T1000 (cell line): ENCODE data around the gene GCDH.
A peak's percentile ranks its signal among the peaks of the same experiment; 100 is the strongest.
"Not testable (repeated sequence)": the region's sequence is repeated elsewhere in the genome, so short reads cannot be mapped to it uniquely, and the experiment has no call there.

Experiments
- DNase-seq: peaks from one replicate; lab custom pipeline; 2025; ENCODE audit warnings: mixed read lengths; lab: John Stamatoyannopoulos, UW

The GCDH gene

DNA sequence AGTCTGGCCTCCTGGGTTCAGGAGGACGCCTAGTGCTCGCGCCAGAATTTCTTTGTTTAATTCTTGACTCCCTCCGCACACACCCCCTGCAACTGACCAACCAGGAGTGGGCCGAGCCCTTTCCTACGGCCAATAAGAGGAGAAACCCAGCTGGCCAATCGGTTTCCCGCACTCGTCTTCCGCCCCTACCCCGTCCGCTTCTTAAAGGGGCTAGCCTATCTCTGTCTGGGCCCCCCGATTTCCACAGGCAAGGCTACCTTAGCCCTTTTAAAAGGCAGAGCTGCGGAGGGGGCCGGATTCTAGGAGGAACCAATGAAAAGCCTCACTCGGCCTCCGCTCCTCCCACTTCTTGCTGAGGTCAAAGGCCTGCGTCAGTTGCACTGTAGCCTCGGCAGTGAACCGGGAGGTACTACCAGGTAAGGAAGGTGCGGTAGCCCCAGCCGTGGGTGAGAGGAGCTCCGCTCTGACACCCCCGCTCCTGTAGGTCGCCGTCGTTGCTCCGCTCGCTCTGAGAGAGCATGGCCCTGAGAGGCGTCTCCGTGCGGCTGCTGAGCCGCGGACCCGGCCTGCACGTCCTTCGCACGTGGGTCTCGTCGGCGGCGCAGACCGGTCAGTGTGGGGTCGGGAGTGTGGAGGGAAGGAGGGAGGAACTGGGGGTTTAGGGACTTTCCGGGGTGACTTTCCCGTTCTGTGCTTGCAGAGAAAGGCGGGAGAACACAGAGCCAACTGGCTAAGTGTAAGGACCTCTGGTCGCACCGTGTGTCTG, at the start of gene GCDH:
TSS of gene GCDH (plus strand) at position 374 of the 766 bp plus-strand sequence. CDS start at position 519, 145 bp downstream.
- DNase-seq = peak; percentile 94

GRCh38 chr19:12842511-12842910, 48.4 kb upstream of the GCDH start:
- no peak for DNase-seq

GRCh38 chr19:12843328-12843727, 47.6 kb upstream of the GCDH start:
- DNase-seq = no peak

DNA sequence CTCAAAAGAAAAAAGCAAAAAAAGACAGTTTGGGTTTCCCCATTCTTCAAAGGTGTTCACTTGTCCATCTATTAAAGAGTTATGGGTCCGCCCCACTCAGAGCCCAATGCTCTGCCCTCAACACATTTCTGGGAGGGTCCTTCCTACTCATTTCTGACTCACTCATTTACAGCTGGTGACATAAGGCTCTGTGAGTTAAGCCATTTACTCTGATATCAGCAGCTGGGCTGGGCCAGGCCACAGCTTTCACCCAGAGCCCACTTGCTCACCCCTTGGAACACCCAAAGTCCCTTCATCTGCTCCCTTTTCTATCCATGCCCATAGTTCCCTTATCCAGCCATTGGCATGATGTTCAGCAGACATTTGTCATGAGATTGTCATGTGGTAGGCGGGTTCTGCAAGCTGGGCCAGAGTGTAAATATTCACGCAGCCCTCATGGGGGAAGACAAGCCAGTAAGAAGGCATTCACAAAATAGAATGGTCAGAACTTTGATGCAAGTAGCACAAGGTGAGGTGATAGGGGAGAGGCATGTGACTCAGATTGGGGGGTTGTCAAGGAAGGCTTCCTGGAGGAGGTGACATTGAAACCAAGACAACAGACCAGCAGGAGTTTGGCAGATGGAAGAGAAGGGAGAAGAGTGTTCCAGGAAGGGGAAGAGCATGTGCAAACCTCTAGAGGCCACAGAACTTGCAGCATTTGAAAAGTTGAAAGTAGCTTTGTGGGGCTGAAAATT, 46.8 kb upstream of the GCDH start:
- DNase-seq = no peak

- DNase-seq = not testable (repeated sequence)
Measured at GRCh38 chr19:12846613-12847012, 44.3 kb upstream of the GCDH start.

GRCh38 chr19:12847159-12848139, 43.5 kb upstream of the GCDH start:
- peak; percentile 86 for DNase-seq

DNA sequence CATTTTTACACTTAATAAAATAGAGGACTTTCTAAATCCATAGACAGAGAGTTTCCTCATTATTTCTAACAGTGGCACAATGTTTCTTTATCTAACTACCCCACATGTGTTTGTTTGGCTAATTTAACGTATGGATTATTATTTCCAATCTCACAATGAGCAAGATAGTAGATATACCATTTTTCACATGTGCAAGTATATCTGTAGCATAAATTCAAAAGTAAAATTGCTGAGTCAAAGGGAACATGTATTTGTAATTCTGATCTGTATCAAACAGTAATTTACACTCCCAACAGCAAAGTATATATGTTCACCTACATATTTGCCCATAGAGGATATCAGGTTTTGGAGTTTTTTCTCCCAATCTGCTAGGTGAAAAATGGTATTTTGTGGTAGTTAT, 34.3 kb upstream of the GCDH start:
- DNase-seq = no peak

GRCh38 chr19:12858041-12858928, 32.7 kb upstream of the GCDH start:
- DNase-seq = no peak

DNA sequence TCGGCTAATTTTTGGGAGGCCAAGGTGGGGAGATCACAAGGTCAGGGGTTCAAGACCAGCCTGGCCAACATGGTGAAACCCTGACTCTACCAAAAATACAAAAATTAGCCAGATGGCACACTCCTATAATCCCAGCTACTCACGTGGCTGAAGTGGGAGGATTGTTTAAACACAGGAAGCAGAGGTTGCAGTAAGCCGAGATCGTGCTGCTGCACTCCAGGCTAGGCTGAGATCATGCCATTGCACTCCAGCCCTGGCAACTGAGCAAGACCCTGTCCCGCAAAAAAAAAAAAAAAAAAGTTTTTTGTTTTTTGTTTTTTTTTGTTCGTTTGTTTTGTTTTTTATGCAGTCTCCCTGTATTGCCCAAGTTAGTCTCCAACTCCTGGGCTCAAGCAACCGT, 31.4 kb upstream of the GCDH start:
- no peak for DNase-seq

DNA sequence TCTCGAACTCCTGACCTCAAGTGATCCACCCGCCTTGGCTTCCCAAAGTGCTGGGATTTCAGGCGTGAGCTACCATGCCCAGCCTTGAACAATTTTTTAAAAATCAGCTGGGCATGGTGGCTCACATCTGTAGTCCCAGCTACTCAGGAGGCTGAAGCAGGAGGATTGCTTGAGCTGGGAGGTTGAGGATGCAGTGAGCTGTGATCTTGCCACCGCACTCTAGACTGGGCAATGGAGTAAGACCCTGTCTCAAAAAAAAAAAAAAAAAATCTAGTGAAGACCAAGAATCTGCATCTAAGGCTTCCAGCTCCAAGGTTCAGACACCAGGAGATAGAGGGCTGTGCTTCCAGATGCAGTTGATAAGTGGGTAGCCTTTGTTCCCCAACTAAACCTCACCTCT, 26.8 kb upstream of the GCDH start:
- no peak for DNase-seq

- no peak for DNase-seq
Measured at GRCh38 chr19:12864721-12865715, 25.9 kb upstream of the GCDH start.

DNA sequence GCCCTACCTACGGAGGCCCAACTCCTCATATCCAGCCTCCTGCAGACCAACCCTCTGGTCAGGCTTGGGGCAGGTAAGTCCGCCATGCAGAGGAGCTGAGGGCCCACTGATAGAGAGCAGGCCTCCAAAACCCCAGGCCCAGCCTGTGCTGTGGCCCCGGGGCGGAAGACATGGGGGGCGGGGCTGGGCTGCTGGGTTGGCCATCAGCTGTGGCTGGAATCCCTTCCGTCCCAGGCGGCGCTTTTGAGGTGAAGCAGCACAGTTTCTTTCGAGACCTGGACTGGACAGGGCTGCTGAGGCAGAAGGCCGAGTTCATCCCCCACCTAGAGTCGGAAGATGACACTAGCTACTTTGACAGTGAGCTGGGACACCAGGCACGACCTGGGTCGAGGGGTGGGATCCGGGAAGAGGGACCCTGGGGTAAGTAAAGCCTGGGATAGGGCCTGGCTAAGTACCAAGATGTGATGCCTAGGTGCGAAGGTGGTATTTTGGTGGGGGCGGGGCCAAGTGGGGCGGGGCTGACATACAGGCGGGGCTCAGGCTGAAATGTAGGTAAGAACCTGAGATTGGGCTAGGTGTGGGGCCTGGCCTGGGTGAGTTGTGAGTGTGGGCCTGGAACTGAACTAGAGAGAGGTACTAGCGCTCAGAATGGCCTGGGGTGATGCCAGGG, 25.1 kb upstream of the GCDH start:
- DNase-seq = no peak

- no peak for DNase-seq
Measured at GRCh38 chr19:12866416-12867119, 24.4 kb upstream of the GCDH start.

- no peak for DNase-seq
Measured at GRCh38 chr19:12867120-12868099, 23.6 kb upstream of the GCDH start.

GRCh38 chr19:12868540-12869112, 22.3 kb upstream of the GCDH start:
- no peak for DNase-seq

GRCh38 chr19:12871681-12872080, 19.3 kb upstream of the GCDH start:
- DNase-seq = no peak

- no peak for DNase-seq
Measured at GRCh38 chr19:12872255-12872654, 18.7 kb upstream of the GCDH start.
